Measurements from ENCODE around the gene HOMER2.
"Not testable (repeated sequence)": the region's sequence is repeated elsewhere in the genome, so short reads cannot be mapped to it uniquely, and the experiment has no call there.

Gene HOMER2

GRCh38 chr15:82894971-82895520 is 57.5 kb downstream of the HOMER2 start:
- no peak for DNase-seq (ENCODE audit: low spot score)

DNA sequence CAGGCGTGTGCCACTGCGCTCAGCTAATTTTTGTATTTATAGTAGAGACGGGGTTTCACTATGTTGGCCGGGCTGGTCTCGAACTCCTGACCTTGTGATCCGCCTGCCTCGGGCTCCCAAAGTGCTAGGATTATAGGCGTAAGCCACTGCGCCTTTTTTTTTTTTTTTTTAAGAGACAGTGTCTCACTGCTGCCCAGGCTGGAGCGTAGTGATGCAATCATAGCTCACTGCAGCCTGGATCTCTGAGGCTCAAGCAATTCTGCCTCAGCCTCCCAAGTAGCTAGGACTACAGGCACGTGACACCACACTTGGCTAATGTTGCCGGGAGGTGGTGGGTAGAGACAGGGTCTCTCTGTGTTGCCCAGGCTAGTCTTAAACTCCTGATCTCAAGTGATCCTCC is 59.0 kb downstream of the HOMER2 start:
- not testable (repeated sequence) for DNase-seq (ENCODE audit: low spot score)

DNA sequence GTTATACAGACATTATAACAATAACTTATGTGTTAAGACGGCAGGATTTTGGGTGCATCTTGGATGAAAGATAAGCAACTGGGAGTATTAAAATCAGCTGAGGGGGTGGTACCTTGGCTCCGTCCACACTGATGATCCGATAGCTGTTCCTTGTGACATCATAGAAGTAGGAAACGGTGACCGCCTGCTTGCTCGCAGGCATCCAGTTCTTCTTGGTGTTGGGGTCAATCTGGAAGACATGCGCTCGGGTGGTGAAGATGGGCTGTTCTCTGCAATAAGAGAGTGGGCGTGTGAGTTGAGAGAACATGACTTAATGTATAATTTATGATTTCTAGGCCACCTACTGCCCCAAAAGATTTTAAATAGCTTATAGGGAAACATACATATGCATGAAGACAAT is 59.9 kb downstream of the HOMER2 start:
- no peak for DNase-seq (ENCODE audit: low spot score)

GRCh38 chr15:82890995-82891390 is 61.5 kb downstream of the HOMER2 start:
- DNase-seq (ENCODE audit: low spot score) = no peak

- DNase-seq (ENCODE audit: low spot score) = peak; percentile 14
These were observed 62.1 kb downstream of the HOMER2 start for GRCh38 chr15:82890338-82890994.

DNA sequence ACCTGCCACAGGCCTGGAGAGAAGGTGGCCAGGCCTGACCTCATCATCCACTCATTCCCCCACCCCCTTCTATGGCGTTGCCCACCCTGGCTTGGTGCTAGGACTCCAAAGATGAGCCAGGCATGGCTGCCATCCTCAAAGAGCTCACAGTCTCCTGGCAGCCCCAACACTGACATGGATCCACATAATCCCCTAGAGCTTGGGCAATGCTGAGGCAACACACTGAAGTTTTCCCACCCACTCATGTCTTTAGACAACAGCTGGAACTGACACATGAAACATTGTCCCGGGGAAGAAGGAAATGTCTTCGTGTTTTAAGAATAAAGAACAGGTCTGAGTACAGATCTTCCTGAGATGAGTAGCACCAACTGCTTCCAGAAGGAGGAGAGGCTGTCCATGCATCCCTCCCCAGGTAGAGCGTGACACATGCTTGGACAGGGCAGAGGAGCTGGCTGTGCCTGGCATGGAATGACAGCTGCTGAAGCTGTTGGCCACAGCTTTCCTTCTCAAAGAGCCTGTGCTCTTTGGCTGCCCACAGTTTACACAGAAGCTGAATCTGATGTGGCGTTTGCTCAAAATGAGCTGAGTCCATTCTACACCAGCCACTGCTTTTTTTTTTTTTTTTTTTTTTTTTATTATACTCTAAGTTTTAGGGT is 70.1 kb downstream of the HOMER2 start:
- no peak for DNase-seq (ENCODE audit: low spot score)

DNA sequence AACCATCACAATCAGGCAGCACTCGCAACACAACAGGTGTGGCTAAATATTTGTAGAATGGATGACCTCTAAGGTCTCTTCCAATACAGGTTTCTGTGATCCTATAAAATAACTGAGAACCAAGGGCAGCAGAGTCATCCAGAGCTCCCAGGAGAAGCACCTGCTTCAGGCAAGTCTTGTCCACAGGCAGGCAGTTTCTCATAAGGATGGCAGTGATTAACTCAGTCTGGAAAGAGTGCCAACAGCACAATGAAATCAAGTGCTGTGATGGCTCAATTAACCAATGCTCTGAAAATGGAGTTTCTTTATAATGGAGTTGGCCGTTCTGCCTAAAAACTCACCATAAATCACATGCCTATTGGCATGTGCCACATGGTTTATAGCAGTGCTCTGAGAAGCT is 70.8 kb downstream of the HOMER2 start:
- no peak for DNase-seq (ENCODE audit: low spot score)

DNA sequence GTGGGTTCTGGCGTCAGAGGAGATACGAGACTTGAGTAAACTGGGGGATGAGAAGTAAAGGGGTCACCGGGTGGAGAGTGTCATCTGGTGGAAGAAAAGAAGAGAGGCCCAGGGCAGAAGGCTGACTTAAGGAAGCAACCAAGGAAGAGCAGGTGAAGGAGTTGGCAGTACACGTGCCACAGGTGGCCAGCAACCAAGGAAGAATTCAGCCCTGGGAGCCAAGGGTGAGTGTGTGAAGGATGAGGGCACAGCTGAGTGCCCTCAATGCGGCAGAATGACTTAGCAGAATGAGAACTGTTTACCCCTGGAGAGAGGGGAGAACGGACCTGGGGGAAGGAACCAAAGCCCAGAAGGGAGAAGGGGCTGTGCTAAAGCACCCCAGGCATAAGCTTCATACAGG is 71.8 kb downstream of the HOMER2 start:
- DNase-seq (ENCODE audit: low spot score) = no peak

- DNase-seq (ENCODE audit: low spot score) = no peak
These were observed 74.2 kb downstream of the HOMER2 start for GRCh38 chr15:82878325-82878724.

DNA sequence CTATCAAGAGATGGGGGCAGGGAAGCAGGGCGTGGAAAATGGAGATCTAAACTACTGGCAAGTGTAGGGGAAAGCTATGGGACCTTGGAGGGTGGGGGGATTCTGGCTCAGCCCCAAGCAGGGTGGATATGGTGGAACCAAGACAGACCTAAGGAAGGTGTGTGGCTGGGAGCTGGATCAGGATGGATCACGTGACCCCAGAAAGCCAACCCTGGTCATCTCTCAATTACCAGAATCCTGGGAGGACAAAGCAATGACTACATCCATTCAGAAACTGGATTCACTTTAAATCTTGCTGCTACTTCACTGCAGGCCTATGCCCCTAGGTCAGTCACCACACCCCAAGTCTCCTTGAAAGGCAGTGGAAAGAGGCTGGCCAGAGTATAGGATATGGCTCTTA is 74.7 kb downstream of the HOMER2 start:
- DNase-seq (ENCODE audit: low spot score) = no peak

DNA sequence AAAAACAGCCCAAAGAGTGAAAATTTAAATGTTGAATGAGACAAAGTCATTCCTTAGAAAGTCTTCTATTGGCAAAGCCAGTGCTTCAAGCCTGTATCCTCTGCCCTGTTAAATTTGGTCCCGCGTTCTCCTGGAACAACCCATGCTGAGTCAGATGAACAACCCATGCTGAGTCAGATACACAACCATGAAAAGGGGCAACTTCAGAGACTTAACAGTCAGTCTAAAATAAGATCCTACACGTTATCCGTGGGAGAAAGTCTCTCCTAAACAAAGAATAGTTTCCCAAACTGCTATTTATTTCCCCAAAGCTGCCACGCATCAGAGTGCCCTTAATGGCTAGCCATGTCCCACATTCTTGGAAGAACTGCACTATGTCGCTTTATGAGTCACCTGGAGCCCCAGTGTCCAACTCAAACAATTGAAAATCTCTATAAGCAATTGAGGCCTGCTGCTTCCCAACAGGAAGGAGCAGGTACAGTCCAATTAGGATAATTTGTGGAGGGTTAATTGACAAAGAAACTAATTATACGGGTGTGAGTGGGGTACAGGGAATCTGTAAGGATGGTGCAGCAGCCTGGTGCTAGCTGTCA is 77.0 kb downstream of the HOMER2 start:
- DNase-seq (ENCODE audit: low spot score) = no peak

GRCh38 chr15:82874961-82875360 is 77.6 kb downstream of the HOMER2 start:
- DNase-seq (ENCODE audit: low spot score) = no peak

- DNase-seq (ENCODE audit: low spot score) = no peak
These were observed 78.3 kb downstream of the HOMER2 start for GRCh38 chr15:82874267-82874666.

DNA sequence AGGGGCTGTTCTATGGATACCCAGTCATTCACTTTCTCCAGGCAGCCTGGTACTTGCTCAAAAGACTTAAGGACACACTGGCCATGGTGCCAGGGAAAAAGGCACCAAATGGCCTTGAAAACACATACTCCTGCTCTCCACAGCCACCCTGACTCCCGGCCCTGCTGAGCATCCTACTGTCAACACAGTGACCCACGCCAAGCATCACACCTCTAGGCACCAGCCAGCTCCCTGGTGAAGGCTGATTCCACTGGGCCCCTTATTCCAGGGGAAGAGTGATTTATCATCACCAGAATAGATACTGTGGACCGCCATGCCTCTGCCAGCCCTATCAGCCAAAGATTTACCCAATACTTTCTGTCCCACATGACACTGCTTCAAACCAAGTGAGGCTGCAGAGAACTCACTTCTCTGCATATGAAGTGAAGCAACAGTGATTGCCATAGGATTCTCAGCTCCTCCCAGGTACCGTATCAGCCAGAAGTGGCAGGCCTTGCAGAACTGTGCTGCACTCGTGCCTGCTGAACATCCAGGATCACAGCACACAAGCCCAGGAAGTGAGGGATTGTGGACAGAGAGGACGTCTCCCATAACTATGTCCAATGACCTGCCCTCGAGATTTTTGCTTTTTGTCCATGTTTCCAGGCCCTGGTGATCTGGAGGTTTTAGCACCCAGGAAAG is 79.4 kb downstream of the HOMER2 start:
- no peak for DNase-seq (ENCODE audit: low spot score)

GRCh38 chr15:82871832-82872484 is 80.6 kb downstream of the HOMER2 start:
- no peak for DNase-seq (ENCODE audit: low spot score)

GRCh38 chr15:82871358-82871757 is 81.2 kb downstream of the HOMER2 start:
- no peak for DNase-seq (ENCODE audit: low spot score)

DNA sequence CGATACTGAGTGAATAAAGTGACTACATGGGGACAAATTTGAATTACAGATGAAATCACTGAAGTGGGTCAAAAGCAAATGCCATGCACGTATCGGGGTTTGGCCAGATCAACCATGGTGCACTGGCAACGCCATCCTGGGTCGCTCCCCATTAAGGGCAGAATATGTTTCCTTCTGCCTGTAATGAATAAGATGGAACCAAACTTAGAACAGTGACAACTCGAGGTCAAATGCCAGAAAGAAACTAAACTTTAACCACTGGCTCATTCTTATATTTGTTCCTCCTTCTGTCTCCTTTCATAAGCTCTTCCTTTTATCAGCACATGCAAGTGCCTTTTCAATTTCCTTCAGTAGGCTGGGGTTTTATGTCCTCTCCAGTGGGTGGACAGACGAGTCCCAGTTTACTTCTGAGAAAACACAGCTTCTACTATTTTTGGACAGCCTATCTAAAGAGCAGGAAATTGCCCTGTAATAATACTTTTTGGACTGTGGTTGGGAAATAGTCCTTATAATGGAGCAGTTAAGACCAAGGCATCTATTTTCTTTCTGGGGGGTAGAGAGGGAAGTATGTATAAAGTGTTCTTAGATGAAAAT is 81.7 kb downstream of the HOMER2 start:
- DNase-seq (ENCODE audit: low spot score) = no peak

- not testable (repeated sequence) for DNase-seq (ENCODE audit: low spot score)
These were observed 86.5 kb downstream of the HOMER2 start for GRCh38 chr15:82865981-82866380.

- DNase-seq (ENCODE audit: low spot score) = not testable (repeated sequence)
These were observed 86.9 kb downstream of the HOMER2 start for GRCh38 chr15:82865581-82865980.

DNA sequence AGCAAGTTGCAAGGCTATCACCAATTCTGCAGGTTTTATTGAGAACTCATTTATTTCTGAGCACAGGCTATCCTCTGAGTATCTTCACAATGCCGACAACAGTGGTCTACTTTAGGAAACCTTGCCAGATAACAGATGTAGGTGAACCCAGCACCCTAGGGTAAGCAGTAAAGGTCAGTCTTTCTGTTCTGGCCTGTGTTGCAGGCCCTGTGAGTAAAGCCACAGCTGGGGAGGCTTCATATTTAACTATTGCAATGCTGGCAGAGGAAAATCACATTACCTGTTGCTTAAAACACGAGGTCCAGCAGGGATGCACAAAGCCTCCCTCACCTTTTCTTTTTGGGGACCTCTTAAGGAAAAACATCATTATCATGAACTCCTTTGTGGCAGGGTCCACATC is 87.6 kb downstream of the HOMER2 start:
- DNase-seq (ENCODE audit: low spot score) = no peak

GRCh38 chr15:82862886-82863285 is 89.6 kb downstream of the HOMER2 start:
- DNase-seq (ENCODE audit: low spot score) = no peak

DNA sequence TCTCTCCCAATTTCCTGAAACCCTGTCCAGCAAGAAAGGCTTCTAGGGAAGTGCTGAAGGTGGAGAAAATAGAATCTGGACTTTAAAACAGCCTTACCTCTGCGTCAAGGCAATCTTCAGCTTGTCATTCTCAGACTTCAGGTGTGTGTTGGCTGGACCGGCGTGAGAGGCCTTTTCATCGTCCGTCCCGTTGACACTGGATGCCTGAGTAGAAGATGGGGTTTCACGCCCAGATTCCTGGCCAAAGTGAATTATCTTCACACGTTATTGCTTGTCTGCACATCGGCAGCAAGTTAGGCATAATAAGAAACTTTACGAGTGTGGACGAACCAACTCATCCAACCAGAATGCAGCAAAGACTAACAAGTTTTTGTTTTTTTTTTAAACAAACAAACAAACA is 93.6 kb downstream of the HOMER2 start:
- DNase-seq (ENCODE audit: low spot score) = no peak
